H9 (cell line): ENCODE data around the gene CXCL3. TPM values are rescaled to one million over a fixed set of nuclear protein-coding genes. Genes with fewer than 3 reads are reported as not detected.

Experiments used
- DNase-seq: peaks from one replicate; pipeline ENCODE4 v3.0.0-alpha.2; 2017
- H2AFZ ChIP-seq: one replicate; pipeline ENCODE4 v1.6.1; 2013; ENCODE audit warnings: mild to moderate bottlenecking, low read length, control low read depth, moderate library complexity
- H2AK5ac ChIP-seq: 2 replicates; pipeline ENCODE4 v1.6.1; 2013; ENCODE audit warnings: low read length, control low read depth, mixed read lengths; ENCODE audit not compliant: insufficient read length
- H2BK120ac ChIP-seq: one replicate; pipeline ENCODE4 v1.6.1; 2013; ENCODE audit warnings: low read depth, mild to moderate bottlenecking, low read length, control low read depth, inconsistent platforms; ENCODE audit not compliant: poor library complexity, severe bottlenecking
- H2BK12ac ChIP-seq: 2 replicates; pipeline ENCODE4 v1.6.1; 2013; ENCODE audit warnings: low read length, control low read depth, mixed read lengths, low read depth; ENCODE audit not compliant: insufficient read length
- H2BK15ac ChIP-seq: 2 replicates; pipeline ENCODE4 v1.6.1; 2013; ENCODE audit warnings: low read depth, low read length, control low read depth
- H2BK20ac ChIP-seq: one replicate; pipeline ENCODE4 v1.6.1; 2013; ENCODE audit warnings: low read depth, mild to moderate bottlenecking, low read length, control low read depth, inconsistent platforms; ENCODE audit not compliant: poor library complexity, severe bottlenecking
- H2BK5ac ChIP-seq: 2 replicates; pipeline ENCODE4 v1.6.1; 2013; ENCODE audit warnings: low read length, control low read depth, mixed read lengths; ENCODE audit not compliant: insufficient read length
- H3K14ac ChIP-seq: 2 replicates; pipeline ENCODE4 v1.6.1; 2013; ENCODE audit warnings: low read length, control low read depth; ENCODE audit not compliant: insufficient read depth
- H3K18ac ChIP-seq: 2 replicates; pipeline ENCODE4 v1.6.1; 2013; ENCODE audit warnings: low read depth, mild to moderate bottlenecking, mixed read lengths, low read length, control low read depth; ENCODE audit not compliant: insufficient read length
- H3K23ac ChIP-seq: 2 replicates; pipeline ENCODE4 v1.6.1; 2013; ENCODE audit warnings: low read length, control low read depth, mixed read lengths, low read depth; ENCODE audit not compliant: insufficient read length
- H3K23me2 ChIP-seq: 2 replicates; pipeline ENCODE4 v1.6.1; 2013; ENCODE audit warnings: low read depth, mild to moderate bottlenecking, mixed read lengths, low read length, control low read depth; ENCODE audit not compliant: insufficient read length, poor library complexity, severe bottlenecking
- H3K27ac ChIP-seq: 2 replicates; pipeline ENCODE4 v1.5.1; 2013; ENCODE audit warnings: low read length, control low read depth, mixed read lengths, low read depth; ENCODE audit not compliant: insufficient read length
- H3K27me3 ChIP-seq: 2 replicates; pipeline ENCODE4 v1.6.1; 2013; ENCODE audit warnings: low read length, control low read depth, inconsistent platforms; ENCODE audit not compliant: insufficient read depth
- H3K4ac ChIP-seq: 2 replicates; pipeline ENCODE4 v1.6.1; 2013; ENCODE audit warnings: low read depth, mild to moderate bottlenecking, control low read depth, inconsistent platforms, low read length, moderate library complexity
- H3K4me1 ChIP-seq: 2 replicates; pipeline ENCODE4 v1.6.1; 2013; ENCODE audit warnings: low read length, control low read depth, inconsistent platforms; ENCODE audit not compliant: insufficient read depth
- H3K4me2 ChIP-seq: 2 replicates; pipeline ENCODE4 v1.6.1; 2013; ENCODE audit warnings: low read length, control low read depth, mixed read lengths; ENCODE audit not compliant: insufficient read length, insufficient read depth
- H3K56ac ChIP-seq: 2 replicates; pipeline ENCODE4 v1.6.1; 2013; ENCODE audit warnings: low read depth, mild to moderate bottlenecking, mixed read lengths, low read length, control low read depth; ENCODE audit not compliant: insufficient read length
- H3K79me1 ChIP-seq: 2 replicates; pipeline ENCODE4 v1.6.1; 2013; ENCODE audit warnings: low read depth, mild to moderate bottlenecking, moderate library complexity, low read length, control low read depth, inconsistent platforms; ENCODE audit not compliant: insufficient read depth, poor library complexity, severe bottlenecking
- H3K79me2 ChIP-seq: 2 replicates; pipeline ENCODE4 v1.6.1; 2013; ENCODE audit warnings: low read length, control low read depth, inconsistent platforms; ENCODE audit not compliant: insufficient read depth
- H3K9ac ChIP-seq: 2 replicates; pipeline ENCODE4 v1.6.1; 2013; ENCODE audit warnings: low read length, control low read depth, mixed read lengths; ENCODE audit not compliant: insufficient read length; ENCODE audit errors: extremely low read depth
- H3K9me3 ChIP-seq: one replicate; pipeline ENCODE4 v1.6.1; 2013; ENCODE audit warnings: low read depth, low read length, inconsistent platforms; ENCODE audit not compliant: control insufficient read depth
- H3T11ph ChIP-seq: one replicate; pipeline ENCODE4 v1.6.1; 2013; ENCODE audit warnings: mild to moderate bottlenecking, low read length, control low read depth, inconsistent platforms
- H4K20me1 ChIP-seq: one replicate; pipeline ENCODE4 v1.6.1; 2013; ENCODE audit not compliant: control insufficient read depth, insufficient read length, insufficient read depth
- H4K5ac ChIP-seq: 2 replicates; pipeline ENCODE4 v1.6.1; 2013; ENCODE audit warnings: low read depth, mild to moderate bottlenecking, mixed read lengths, low read length, control low read depth; ENCODE audit not compliant: insufficient read length
- H4K8ac ChIP-seq: replicated peaks from 2 replicates; pipeline ENCODE4 v1.6.1; 2013; ENCODE audit warnings: low read length, control low read depth, mixed read lengths, low read depth; ENCODE audit not compliant: insufficient read length
- H4K91ac ChIP-seq: 2 replicates; pipeline ENCODE4 v1.6.1; 2013; ENCODE audit warnings: low read depth, mild to moderate bottlenecking, moderate library complexity, mixed read lengths, low read length, control low read depth; ENCODE audit not compliant: insufficient read length
- H3K27ac Mint-ChIP-seq, 3 experiments: 2 replicates in 2 of 3; 3 replicates in 1 of 3; pipeline ENCODE4 v1.8.0; 2020 to 2021; ENCODE audit warnings: mixed read lengths in 3 of 3, mild to moderate bottlenecking in 1 of 3, moderate library complexity in 1 of 3
- H3K27me3 Mint-ChIP-seq: 2 replicates; pipeline ENCODE4 v1.8.0; 2021; ENCODE audit warnings: low read depth, mild to moderate bottlenecking, moderate library complexity, mixed read lengths
- H3K36me3 Mint-ChIP-seq, 3 experiments: 2 replicates in 2 of 3; 3 replicates in 1 of 3; pipeline ENCODE4 v1.8.0; 2020 to 2021; ENCODE audit warnings: low read depth in 3 of 3, mixed read lengths in 3 of 3; ENCODE audit not compliant: insufficient read depth in 1 of 3
- H3K4me1 Mint-ChIP-seq, 2 experiments: 2 replicates each; pipeline ENCODE4 v1.8.0; 2020; ENCODE audit warnings: mixed read lengths in 2 of 2
- H3K4me3 Mint-ChIP-seq, 2 experiments: 2 replicates in 1 of 2; 3 replicates in 1 of 2; pipeline ENCODE4 v1.8.0; 2020 to 2021; ENCODE audit warnings: mild to moderate bottlenecking in 2 of 2, mixed read lengths in 2 of 2, moderate library complexity in 1 of 2
- H3K9me3 Mint-ChIP-seq, 2 experiments: 2 replicates in 1 of 2; 3 replicates in 1 of 2; pipeline ENCODE4 v1.8.0; 2020; ENCODE audit warnings: mild to moderate bottlenecking in 2 of 2, mixed read lengths in 2 of 2, moderate library complexity in 1 of 2
- WGBS: extraction: QIAGEN DNeasy Blood & Tissue Kit; methylation state at CpG from one replicate; pipeline ENCODE4 v1.1.7; 2013; ENCODE audit warnings: missing lambda C conversion rate, low lambda C conversion rate, mixed read lengths; ENCODE audit not compliant: insufficient read length; ENCODE audit errors: extremely low coverage; 5-methylcytosine and 5-hydroxymethylcytosine counted together
- total RNA-seq: library from RNA; stranded (reverse); gene quantifications from 2 replicates; pipeline ENCODE4 v1.2.1, GENCODE V29; 2021
- TF ChIP-seq, protein P1 (sequence below): fragments of 200-600 bp; sonication (generic); conservative IDR thresholded peaks from 3 replicates; pipeline ENCODE4 v1.8.0; 2021; ENCODE audit warnings: antibody characterized with exemption, mild to moderate bottlenecking

Gene CXCL3
- total RNA-seq, 1 experiment from 2014 or later = 3.7 TPM

DNA sequence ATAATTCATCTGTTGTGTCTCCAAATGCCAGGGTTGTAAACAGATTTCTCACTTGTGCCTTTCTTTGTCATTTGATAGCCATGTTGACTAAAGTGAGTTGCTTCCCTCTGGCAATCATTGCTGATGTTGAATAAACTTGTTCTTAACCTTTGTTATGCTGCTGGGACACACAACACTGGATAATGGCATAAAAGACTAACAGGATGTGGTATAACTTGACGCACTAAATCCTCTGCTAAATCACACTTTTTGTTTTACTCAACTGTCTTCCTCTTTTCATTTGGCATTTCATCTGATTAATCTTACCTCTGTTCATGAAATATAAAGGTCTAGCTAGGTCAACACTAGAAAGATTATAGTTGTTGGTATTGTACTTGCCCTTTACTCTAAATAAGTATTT lies 22.4 kb downstream of the CXCL3 start:
- H4K8ac ChIP-seq = no peak overlapping the region
- H4K5ac ChIP-seq = no peak overlapping the region
- H3K56ac ChIP-seq = no peak overlapping the region
- no peak overlapping the region for H3K23ac ChIP-seq
- no peak overlapping the region for H2BK15ac ChIP-seq
- no peak overlapping the region for H2AK5ac ChIP-seq
- Mint-ChIP-seq H3K4me1 (peaks cover 18 to 24% of the 10 kb centered on the region in 2 experiments), H3K9me3 (peaks cover 0 to 3% of the 10 kb centered on the region in 2 experiments; a peak in 3 of 5 replicates), H3K27me3 (no peaks in the 10 kb centered on the region), H3K4me3 (no peak overlapping the region), H3K27ac (no peak overlapping the region), H3K36me3 (peaks cover 0 to 4% (median 1%) of the 10 kb centered on the region in 3 experiments; a peak in 3 of 7 replicates)
- no peak overlapping the region for H3K14ac ChIP-seq
- TF ChIP-seq, protein P1, sequence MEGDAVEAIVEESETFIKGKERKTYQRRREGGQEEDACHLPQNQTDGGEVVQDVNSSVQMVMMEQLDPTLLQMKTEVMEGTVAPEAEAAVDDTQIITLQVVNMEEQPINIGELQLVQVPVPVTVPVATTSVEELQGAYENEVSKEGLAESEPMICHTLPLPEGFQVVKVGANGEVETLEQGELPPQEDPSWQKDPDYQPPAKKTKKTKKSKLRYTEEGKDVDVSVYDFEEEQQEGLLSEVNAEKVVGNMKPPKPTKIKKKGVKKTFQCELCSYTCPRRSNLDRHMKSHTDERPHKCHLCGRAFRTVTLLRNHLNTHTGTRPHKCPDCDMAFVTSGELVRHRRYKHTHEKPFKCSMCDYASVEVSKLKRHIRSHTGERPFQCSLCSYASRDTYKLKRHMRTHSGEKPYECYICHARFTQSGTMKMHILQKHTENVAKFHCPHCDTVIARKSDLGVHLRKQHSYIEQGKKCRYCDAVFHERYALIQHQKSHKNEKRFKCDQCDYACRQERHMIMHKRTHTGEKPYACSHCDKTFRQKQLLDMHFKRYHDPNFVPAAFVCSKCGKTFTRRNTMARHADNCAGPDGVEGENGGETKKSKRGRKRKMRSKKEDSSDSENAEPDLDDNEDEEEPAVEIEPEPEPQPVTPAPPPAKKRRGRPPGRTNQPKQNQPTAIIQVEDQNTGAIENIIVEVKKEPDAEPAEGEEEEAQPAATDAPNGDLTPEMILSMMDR = no peak
- no peak overlapping the region for H3K4me2 ChIP-seq
- no peak for DNase-seq
- H3K4me1 ChIP-seq = peaks cover 5% of the 10 kb centered on the region; the same call in 1 of the 2 replicates
- H2BK5ac ChIP-seq = no peak overlapping the region
- H3K79me1 ChIP-seq = no peaks in the 10 kb centered on the region
- H2AFZ ChIP-seq = no peak overlapping the region
- H3K9ac ChIP-seq = no peak overlapping the region
- no peaks in the 10 kb centered on the region for H3K79me2 ChIP-seq
- no peaks in the 10 kb centered on the region for H4K20me1 ChIP-seq
- H2BK20ac ChIP-seq = no peak overlapping the region
- H3K27ac ChIP-seq = no peak overlapping the region
- H2BK12ac ChIP-seq = no peak overlapping the region
- H3K4ac ChIP-seq = no peak overlapping the region
- no peaks in the 10 kb centered on the region for H3K23me2 ChIP-seq
- H3K18ac ChIP-seq = no peak overlapping the region
- H3K27me3 ChIP-seq = no peaks in the 10 kb centered on the region
- no CpG with 5 or more reads among the region's 1 CpG for WGBS
- H2BK120ac ChIP-seq = no peak overlapping the region
- H3K9me3 ChIP-seq = no peaks in the 10 kb centered on the region
- H3T11ph ChIP-seq = no peak overlapping the region
- H4K91ac ChIP-seq = no peak overlapping the region
